ENCODE data around the gene GREM2.

Gene GREM2

DNA sequence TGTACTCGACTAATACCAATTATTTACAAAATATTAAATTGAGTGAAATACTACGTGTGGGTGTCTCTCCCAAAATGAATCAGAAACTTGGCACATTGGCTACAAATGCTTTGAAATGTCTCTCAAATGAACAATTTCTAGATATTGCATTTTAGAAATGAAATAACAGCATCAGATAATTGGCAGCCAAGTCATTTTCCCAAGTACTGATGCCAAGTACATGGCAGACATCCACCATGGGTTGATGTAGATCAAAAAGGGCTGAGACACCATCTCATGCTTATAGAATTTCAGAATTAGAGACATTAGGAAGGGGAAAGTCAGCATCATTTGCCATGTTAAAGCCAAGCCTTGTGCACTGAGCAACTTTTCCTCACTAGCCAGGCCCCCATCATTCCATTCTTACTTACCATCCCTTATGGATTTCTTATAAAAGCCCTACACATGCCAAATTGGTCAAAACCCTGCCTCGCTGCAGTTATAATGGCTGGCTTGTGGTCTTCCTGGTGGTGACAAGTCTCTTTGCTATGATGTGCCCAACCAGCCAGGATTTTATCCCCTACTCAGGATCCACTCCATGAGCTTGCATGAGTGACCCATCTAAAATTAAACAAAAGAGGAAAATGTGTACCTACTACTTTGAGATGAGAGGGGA, 73.1 kb downstream of the GREM2 start:
- intact Hi-C loops (cut with DNase I; ENCODE audit: low total_unique reads) = no loop called here
- no peak for DNase-seq
- no peak overlapping the region for H3K27ac ChIP-seq
- H3K27me3 ChIP-seq = no peaks in the 10 kb centered on the region
- H3K9me3 ChIP-seq = no peaks in the 10 kb centered on the region
- TF ChIP-seq, protein P1, sequence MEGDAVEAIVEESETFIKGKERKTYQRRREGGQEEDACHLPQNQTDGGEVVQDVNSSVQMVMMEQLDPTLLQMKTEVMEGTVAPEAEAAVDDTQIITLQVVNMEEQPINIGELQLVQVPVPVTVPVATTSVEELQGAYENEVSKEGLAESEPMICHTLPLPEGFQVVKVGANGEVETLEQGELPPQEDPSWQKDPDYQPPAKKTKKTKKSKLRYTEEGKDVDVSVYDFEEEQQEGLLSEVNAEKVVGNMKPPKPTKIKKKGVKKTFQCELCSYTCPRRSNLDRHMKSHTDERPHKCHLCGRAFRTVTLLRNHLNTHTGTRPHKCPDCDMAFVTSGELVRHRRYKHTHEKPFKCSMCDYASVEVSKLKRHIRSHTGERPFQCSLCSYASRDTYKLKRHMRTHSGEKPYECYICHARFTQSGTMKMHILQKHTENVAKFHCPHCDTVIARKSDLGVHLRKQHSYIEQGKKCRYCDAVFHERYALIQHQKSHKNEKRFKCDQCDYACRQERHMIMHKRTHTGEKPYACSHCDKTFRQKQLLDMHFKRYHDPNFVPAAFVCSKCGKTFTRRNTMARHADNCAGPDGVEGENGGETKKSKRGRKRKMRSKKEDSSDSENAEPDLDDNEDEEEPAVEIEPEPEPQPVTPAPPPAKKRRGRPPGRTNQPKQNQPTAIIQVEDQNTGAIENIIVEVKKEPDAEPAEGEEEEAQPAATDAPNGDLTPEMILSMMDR (IDR thresholded peaks at IDR 0.05) = no peak
- no peaks in the 10 kb centered on the region for H3K4me1 ChIP-seq
- no peak overlapping the region for H3K4me3 ChIP-seq
- H3K36me3 ChIP-seq = no peaks in the 10 kb centered on the region

DNA sequence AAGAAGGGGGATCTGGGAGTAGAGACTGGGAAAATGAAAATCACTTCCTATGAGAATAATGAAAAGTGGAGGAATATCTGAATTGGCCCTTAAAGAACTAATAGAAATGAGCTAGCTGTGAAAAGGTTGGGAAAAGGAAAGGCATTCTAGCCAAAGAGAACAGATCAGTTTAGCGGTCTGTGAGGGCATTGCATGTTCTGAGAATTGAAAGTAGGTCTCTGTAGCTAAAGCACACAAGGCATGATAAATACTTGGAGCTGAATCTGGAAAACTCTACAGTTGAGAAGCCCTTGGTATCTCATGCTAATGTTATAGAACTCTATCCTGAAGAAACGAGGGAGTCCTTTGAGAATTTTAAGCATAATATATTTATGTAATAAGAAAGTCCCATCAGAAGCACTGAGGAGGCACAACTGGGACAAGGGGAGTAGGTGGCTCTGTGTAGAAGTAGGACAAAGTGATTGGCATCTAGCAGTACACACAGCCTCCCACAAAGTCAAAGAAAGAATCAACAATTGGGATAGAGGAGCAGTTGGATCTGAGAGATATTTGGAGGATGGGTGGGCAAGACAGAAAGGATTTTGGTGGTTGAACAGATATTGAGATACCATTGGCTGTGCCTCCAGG, 78.7 kb downstream of the GREM2 start:
- TF ChIP-seq, protein P1 (IDR thresholded peaks at IDR 0.05) = no peak
- H3K4me1 ChIP-seq = no peaks in the 10 kb centered on the region
- H3K27me3 ChIP-seq = no peaks in the 10 kb centered on the region
- H3K4me3 ChIP-seq = no peak overlapping the region
- H3K9me3 ChIP-seq = no peaks in the 10 kb centered on the region
- no peaks in the 10 kb centered on the region for H3K36me3 ChIP-seq
- intact Hi-C loops (cut with DNase I; ENCODE audit: low total_unique reads) = no loop called here
- no peak overlapping the region for H3K27ac ChIP-seq
- DNase-seq = no peak

DNA sequence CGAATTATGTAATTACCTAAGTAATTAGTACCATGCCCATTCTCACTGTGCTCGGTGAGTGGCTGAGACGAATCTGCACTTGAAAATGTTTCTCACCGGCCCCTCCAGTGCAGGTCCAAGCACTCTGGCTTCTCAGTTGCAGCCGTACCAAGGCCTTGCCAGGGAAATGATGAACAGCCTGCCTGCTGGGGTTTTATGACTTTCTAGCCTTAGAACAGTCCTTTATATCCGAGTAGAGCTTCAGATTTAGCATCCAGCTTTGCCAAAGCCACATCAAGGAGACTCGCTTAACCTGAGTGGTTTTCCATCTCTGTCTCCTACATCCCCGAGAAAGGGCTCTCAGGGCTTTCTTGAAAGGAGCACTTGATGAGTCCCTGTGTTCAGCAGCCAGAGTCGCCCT, 83.4 kb downstream of the GREM2 start:
- intact Hi-C loops (cut with DNase I; ENCODE audit: low total_unique reads) = no loop called here
- Histone ChIP-seq H3K27ac (no peak overlapping the region), H3K27me3 (no peaks in the 10 kb centered on the region), H3K4me1 (no peaks in the 10 kb centered on the region), H3K9me3 (no peaks in the 10 kb centered on the region), H3K4me3 (no peak overlapping the region), H3K36me3 (no peaks in the 10 kb centered on the region)
- TF ChIP-seq, protein P1 (IDR thresholded peaks at IDR 0.05) = no peak
- DNase-seq = no peak

DNA sequence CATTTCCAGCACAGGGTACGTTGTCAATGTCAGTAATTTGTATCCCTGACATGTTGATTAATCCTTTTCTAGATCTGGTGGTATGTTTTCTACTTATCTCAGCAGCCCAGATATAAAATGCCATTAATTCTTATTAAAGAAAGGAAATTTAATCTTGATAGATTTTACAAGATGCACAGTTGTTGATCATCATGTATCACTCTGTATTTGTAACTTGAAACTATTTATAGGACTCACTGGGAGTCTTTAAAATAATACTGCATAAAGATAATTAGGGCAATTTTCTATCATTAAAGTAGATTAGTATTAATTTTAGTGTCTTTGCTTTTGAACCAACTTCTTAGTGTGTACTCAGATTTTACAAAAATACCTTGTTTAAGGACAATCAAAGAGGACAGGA, 84.9 kb downstream of the GREM2 start:
- Histone ChIP-seq H3K9me3 (no peaks in the 10 kb centered on the region), H3K4me1 (no peaks in the 10 kb centered on the region), H3K27ac (no peak overlapping the region), H3K36me3 (no peaks in the 10 kb centered on the region), H3K27me3 (no peaks in the 10 kb centered on the region), H3K4me3 (no peak overlapping the region)
- TF ChIP-seq, protein P1 (IDR thresholded peaks at IDR 0.05) = no peak
- DNase-seq = no peak
- intact Hi-C loops (cut with DNase I; ENCODE audit: low total_unique reads) = no loop called here

DNA sequence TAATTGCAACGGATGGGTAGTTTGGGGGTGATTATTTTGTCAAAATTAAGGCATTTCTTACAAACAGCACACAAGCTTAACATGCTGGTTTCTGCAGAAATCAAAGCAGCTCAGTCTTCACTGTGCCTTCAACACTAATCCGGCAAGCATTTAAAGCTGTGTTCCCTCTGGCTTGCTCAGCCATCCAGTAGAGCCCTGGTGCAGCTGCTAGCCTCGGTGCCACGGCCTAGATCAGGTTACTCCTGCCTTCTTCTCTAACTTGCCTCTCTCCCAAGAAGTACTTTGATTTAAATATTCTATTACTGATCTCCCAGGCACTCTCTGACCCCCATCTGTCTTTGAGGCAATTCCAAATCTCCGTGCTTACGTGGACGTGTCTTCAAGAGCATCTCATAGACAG, 85.6 kb downstream of the GREM2 start:
- TF ChIP-seq, protein P1 (IDR thresholded peaks at IDR 0.05) = no peak
- H3K9me3 ChIP-seq = no peaks in the 10 kb centered on the region
- no peak overlapping the region for H3K27ac ChIP-seq
- H3K36me3 ChIP-seq = no peaks in the 10 kb centered on the region
- intact Hi-C loops (cut with DNase I; ENCODE audit: low total_unique reads) = no loop called here
- no peak overlapping the region for H3K4me3 ChIP-seq
- H3K27me3 ChIP-seq = no peaks in the 10 kb centered on the region
- no peak for DNase-seq
- no peaks in the 10 kb centered on the region for H3K4me1 ChIP-seq
